HepG2 (cell line): Measurements from ENCODE around the gene RPGRIP1. TPM values are rescaled to one million over a fixed set of nuclear protein-coding genes. Genes with fewer than 3 reads are reported as not detected.

Experiments
- ATM ChIP-seq: fragments of 450-650 bp; IDR thresholded peaks from 2 replicates; pipeline ENCODE4 v1.7.1; 2017; ENCODE audit warnings: mild to moderate bottlenecking, borderline replicate concordance
- ATRX ChIP-seq: sonication (generic); formaldehyde crosslinking; IDR thresholded peaks from 2 replicates; pipeline ENCODE4 v1.4.0; 2020; ENCODE audit warnings: missing genetic modification reagents, borderline replicate concordance
- BORCS8-MEF2B ChIP-seq: sonication (generic); formaldehyde crosslinking; IDR thresholded peaks from 2 replicates; pipeline ENCODE4 v1.8.0; 2022; ENCODE audit warnings: mild to moderate bottlenecking, missing genetic modification reagents
- DDIT3 ChIP-seq: sonication (generic); formaldehyde crosslinking; IDR thresholded peaks from 2 replicates; pipeline ENCODE4 v1.4.0; 2020; ENCODE audit warnings: mild to moderate bottlenecking, missing genetic modification reagents
- ETS1 ChIP-seq: sonication (generic); formaldehyde crosslinking; IDR thresholded peaks from 2 replicates; pipeline ENCODE4 v1.4.0; 2020; ENCODE audit warnings: missing genetic modification reagents
- FOXM1 ChIP-seq: sonication (generic); formaldehyde crosslinking; IDR thresholded peaks from 2 replicates; pipeline ENCODE4 v1.5.0; 2020; ENCODE audit warnings: missing genetic modification reagents
- HNF4G ChIP-seq, 2 experiments: sonication (generic) in 1 of 2; formaldehyde crosslinking in 1 of 2; IDR thresholded peaks; 2 replicates each; pipeline versions ENCODE4 v1.4.0 to v1.6.1; 2011 to 2020; ENCODE audit warnings: borderline replicate concordance in 2 of 2, low read depth in 2 of 2, mild to moderate bottlenecking in 2 of 2, low read length in 1 of 2, missing genetic modification reagents in 1 of 2, moderate library complexity in 1 of 2
- JUND ChIP-seq: sonication (generic); formaldehyde crosslinking; IDR thresholded peaks from 2 replicates; pipeline ENCODE4 v1.8.0; 2022; ENCODE audit warnings: mild to moderate bottlenecking, missing genetic modification reagents
- KAT8 ChIP-seq: IDR thresholded peaks from 2 replicates; pipeline ENCODE4 v1.6.1; 2016; ENCODE audit warnings: missing genetic modification reagents, missing compliant biosample characterization
- RFX3 ChIP-seq: IDR thresholded peaks from 2 replicates; pipeline ENCODE4 v1.6.1; 2016; ENCODE audit warnings: missing biosample characterization, missing genetic modification reagents
- SATB2 ChIP-seq: sonication (generic); formaldehyde crosslinking; IDR thresholded peaks from 2 replicates; pipeline ENCODE4 v1.5.0; 2020; ENCODE audit warnings: missing genetic modification reagents
- SCMH1 ChIP-seq: sonication (generic); formaldehyde crosslinking; IDR thresholded peaks from 2 replicates; pipeline ENCODE4 v1.9.0; 2021; ENCODE audit warnings: missing genetic modification reagents, mild to moderate bottlenecking, borderline replicate concordance
- ZFP36L1 ChIP-seq: sonication (generic); formaldehyde crosslinking; IDR thresholded peaks from 2 replicates; pipeline ENCODE4 v1.8.0; 2022; ENCODE audit warnings: mild to moderate bottlenecking, missing genetic modification reagents, moderate library complexity
- ZNF333 ChIP-seq: sonication (generic); formaldehyde crosslinking; IDR thresholded peaks from 2 replicates; pipeline ENCODE4 v1.4.0; 2020; ENCODE audit warnings: mild to moderate bottlenecking, missing genetic modification reagents, borderline replicate concordance
- ZNF350 ChIP-seq: sonication (generic); formaldehyde crosslinking; IDR thresholded peaks from 2 replicates; pipeline ENCODE4 v1.4.0; 2020; ENCODE audit warnings: mild to moderate bottlenecking, low read depth, missing genetic modification reagents, borderline replicate concordance
- ZNF564 ChIP-seq: sonication (generic); formaldehyde crosslinking; IDR thresholded peaks from 2 replicates; pipeline ENCODE4 v1.8.1; 2023; ENCODE audit warnings: mild to moderate bottlenecking, missing genetic modification reagents
- ZNF605 ChIP-seq: sonication (generic); formaldehyde crosslinking; IDR thresholded peaks from 2 replicates; pipeline ENCODE4 v1.8.0; 2022; ENCODE audit warnings: mild to moderate bottlenecking, missing genetic modification reagents
- ZNF713 ChIP-seq: sonication (generic); formaldehyde crosslinking; IDR thresholded peaks from 2 replicates; pipeline ENCODE4 v1.4.0; 2020; ENCODE audit warnings: mild to moderate bottlenecking, missing genetic modification reagents
- ZNF776 ChIP-seq: sonication (generic); formaldehyde crosslinking; IDR thresholded peaks from 2 replicates; pipeline ENCODE4 v1.4.0; 2020; ENCODE audit warnings: mild to moderate bottlenecking, missing genetic modification reagents
- ZNF792 ChIP-seq: IDR thresholded peaks from 2 replicates; pipeline ENCODE4 v1.6.1; 2016
- polyA plus RNA-seq, 8 experiments: library from polyadenylated mRNA; depleted of rRNA in 3 of 8; stranded (reverse) in 7 of 8; unstranded in 1 of 8; fragments of >200 nt; fragmentation: Illumina TruSeq in 4 of 8; extraction: Trizol in 4 of 8; gene quantifications; 2 replicates each; pipeline versions ENCODE4 v1.2.1 to v1.2.3, GENCODE V29; 2011 to 2016; ENCODE audit warnings: low read depth in 4 of 8, missing spikeins in 1 of 8, mixed read lengths in 1 of 8; ENCODE audit not compliant: insufficient read depth in 1 of 8
- total RNA-seq, 5 experiments: library from RNA; depleted of rRNA; stranded (reverse); fragments of >200 nt; fragmentation: Illumina TruSeq; extraction: Trizol; gene quantifications; 2 replicates each; pipeline ENCODE4 v1.2.3, GENCODE V29; 2016; ENCODE audit warnings: low read depth in 1 of 5
- TF ChIP-seq, protein P1 (sequence below): sonication (generic); formaldehyde crosslinking; IDR thresholded peaks from 2 replicates; pipeline ENCODE4 v1.4.0; 2020; ENCODE audit warnings: missing genetic modification reagents
- TF ChIP-seq, protein P2 (sequence below): sonication (generic); formaldehyde crosslinking; IDR thresholded peaks from 2 replicates; pipeline ENCODE4 v1.9.0; 2022; ENCODE audit warnings: missing genetic modification reagents, mild to moderate bottlenecking, borderline replicate concordance
- TF ChIP-seq, protein P3 (sequence below): IDR thresholded peaks from 2 replicates; pipeline ENCODE4 v1.4.0; 2020; ENCODE audit warnings: mild to moderate bottlenecking, missing genetic modification reagents

Gene RPGRIP1
- total and polyA plus RNA-seq, 2 of the 13 experiments (the other 11 are each of a cell fraction or from before 2014, with no cell fraction given) = 0.13 to 1.1 TPM

DNA sequence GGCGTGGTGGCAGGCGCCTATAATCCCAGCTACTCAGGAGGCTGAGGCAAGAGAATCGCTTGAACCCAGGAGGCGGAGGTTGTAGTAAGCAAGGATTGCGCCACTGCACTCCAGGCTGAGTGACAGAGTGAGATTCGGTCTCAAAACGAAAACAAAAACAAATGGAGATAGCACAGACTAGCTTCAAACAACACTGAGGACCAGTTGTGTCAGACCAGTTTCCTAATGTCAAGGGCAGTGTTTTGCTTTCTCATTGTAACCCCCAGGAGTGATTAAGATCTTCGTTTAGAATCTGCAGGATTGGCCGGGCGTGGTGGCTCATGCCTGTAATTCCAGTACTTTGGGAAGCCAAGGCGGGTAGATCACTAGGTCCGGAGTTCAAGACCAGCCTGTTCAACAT lies 18.5 kb downstream of the RPGRIP1 start (continued):
- no peak for TF ChIP-seq ETS1 (CRISPR knock-in tag)
- no peak for TF ChIP-seq ZNF713 (CRISPR knock-in tag)
- TF ChIP-seq ZNF605 (CRISPR knock-in tag) = no peak
- no peak for TF ChIP-seq DDIT3 (CRISPR knock-in tag)
- TF ChIP-seq ZNF350 (CRISPR knock-in tag) = no peak; the same call in 1 of the 2 replicates
- 0 out of 2 replicates have a peak, but pooled peaks have one; percentile 35 for TF ChIP-seq ZFP36L1
- no peak for TF ChIP-seq FOXM1 (CRISPR knock-in tag)
- no peak for TF ChIP-seq SCMH1 (CRISPR knock-in tag)
- TF ChIP-seq ZNF333 (CRISPR knock-in tag) = no peak
- TF ChIP-seq ATRX = no peak
- no peak for TF ChIP-seq ZNF776
- TF ChIP-seq, protein P1, sequence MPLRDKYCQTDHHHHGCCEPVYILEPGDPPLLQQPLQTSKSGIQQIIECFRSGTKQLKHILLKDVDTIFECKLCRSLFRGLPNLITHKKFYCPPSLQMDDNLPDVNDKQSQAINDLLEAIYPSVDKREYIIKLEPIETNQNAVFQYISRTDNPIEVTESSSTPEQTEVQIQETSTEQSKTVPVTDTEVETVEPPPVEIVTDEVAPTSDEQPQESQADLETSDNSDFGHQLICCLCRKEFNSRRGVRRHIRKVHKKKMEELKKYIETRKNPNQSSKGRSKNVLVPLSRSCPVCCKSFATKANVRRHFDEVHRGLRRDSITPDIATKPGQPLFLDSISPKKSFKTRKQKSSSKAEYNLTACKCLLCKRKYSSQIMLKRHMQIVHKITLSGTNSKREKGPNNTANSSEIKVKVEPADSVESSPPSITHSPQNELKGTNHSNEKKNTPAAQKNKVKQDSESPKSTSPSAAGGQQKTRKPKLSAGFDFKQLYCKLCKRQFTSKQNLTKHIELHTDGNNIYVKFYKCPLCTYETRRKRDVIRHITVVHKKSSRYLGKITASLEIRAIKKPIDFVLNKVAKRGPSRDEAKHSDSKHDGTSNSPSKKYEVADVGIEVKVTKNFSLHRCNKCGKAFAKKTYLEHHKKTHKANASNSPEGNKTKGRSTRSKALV (CRISPR knock-in tag) = no peak
- TF ChIP-seq KAT8 (CRISPR knock-in tag) = no peak
- TF ChIP-seq RFX3 (CRISPR knock-in tag) = no peak
- TF ChIP-seq BORCS8-MEF2B (CRISPR knock-in tag) = no peak
- TF ChIP-seq, protein P2, sequence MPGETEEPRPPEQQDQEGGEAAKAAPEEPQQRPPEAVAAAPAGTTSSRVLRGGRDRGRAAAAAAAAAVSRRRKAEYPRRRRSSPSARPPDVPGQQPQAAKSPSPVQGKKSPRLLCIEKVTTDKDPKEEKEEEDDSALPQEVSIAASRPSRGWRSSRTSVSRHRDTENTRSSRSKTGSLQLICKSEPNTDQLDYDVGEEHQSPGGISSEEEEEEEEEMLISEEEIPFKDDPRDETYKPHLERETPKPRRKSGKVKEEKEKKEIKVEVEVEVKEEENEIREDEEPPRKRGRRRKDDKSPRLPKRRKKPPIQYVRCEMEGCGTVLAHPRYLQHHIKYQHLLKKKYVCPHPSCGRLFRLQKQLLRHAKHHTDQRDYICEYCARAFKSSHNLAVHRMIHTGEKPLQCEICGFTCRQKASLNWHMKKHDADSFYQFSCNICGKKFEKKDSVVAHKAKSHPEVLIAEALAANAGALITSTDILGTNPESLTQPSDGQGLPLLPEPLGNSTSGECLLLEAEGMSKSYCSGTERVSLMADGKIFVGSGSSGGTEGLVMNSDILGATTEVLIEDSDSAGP (CRISPR knock-in tag) = peak; percentile 26; the same call in 1 of the 2 replicates
- TF ChIP-seq ZNF792 (CRISPR knock-in tag) = no peak
- TF ChIP-seq SATB2 (CRISPR knock-in tag) = no peak
- TF ChIP-seq ATM = no peak
- TF ChIP-seq HNF4G (IDR thresholded peaks at IDR 0.05; ENCODE audit: borderline replicate concordance, low read depth, low read length) = no peak
- TF ChIP-seq HNF4G (CRISPR knock-in tag; IDR thresholded peaks at IDR 0.05; ENCODE audit: borderline replicate concordance, low read depth) = no peak
- TF ChIP-seq ZNF564 (CRISPR knock-in tag) = no peak
- TF ChIP-seq, protein P3, sequence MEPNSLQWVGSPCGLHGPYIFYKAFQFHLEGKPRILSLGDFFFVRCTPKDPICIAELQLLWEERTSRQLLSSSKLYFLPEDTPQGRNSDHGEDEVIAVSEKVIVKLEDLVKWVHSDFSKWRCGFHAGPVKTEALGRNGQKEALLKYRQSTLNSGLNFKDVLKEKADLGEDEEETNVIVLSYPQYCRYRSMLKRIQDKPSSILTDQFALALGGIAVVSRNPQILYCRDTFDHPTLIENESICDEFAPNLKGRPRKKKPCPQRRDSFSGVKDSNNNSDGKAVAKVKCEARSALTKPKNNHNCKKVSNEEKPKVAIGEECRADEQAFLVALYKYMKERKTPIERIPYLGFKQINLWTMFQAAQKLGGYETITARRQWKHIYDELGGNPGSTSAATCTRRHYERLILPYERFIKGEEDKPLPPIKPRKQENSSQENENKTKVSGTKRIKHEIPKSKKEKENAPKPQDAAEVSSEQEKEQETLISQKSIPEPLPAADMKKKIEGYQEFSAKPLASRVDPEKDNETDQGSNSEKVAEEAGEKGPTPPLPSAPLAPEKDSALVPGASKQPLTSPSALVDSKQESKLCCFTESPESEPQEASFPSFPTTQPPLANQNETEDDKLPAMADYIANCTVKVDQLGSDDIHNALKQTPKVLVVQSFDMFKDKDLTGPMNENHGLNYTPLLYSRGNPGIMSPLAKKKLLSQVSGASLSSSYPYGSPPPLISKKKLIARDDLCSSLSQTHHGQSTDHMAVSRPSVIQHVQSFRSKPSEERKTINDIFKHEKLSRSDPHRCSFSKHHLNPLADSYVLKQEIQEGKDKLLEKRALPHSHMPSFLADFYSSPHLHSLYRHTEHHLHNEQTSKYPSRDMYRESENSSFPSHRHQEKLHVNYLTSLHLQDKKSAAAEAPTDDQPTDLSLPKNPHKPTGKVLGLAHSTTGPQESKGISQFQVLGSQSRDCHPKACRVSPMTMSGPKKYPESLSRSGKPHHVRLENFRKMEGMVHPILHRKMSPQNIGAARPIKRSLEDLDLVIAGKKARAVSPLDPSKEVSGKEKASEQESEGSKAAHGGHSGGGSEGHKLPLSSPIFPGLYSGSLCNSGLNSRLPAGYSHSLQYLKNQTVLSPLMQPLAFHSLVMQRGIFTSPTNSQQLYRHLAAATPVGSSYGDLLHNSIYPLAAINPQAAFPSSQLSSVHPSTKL (CRISPR knock-in tag) = peak; percentile 59
- no peak for TF ChIP-seq JUND (CRISPR knock-in tag)
